PC-3 (cell line): Measurements from ENCODE around the gene IZUMO1. TPM values are rescaled to one million over a fixed set of nuclear protein-coding genes. Genes with fewer than 3 reads are reported as not detected.
A peak's percentile ranks its signal among the peaks of the same experiment; 100 is the strongest.

ENCODE experiments used
- ATAC-seq: fragments of 200-7000 bp; cut with Tn5 transposase; 2 replicates; pipeline ENCODE4 v1.9.1; 2020; ENCODE audit warnings: mild to moderate bottlenecking, moderate library complexity
- BruUV-seq: library from RNA; stranded (reverse); fragments of 400-500 nt; replicated peaks from 2 replicates; lab custom pipeline; 2021; lab: Mats Ljungman, UMichigan
- CTCF ChIA-PET: fragments of 300-600 bp; sonication (Branson Sonifier 250); formaldehyde crosslinking; loops from one replicate; lab custom pipeline; 2022; ENCODE audit warnings: antibody characterized with exemption; lab: Charles Lee
- POLR2A ChIA-PET: fragments of 300-600 bp; sonication (Branson Sonifier 250); formaldehyde crosslinking; loops from one replicate; lab custom pipeline; 2022; ENCODE audit warnings: antibody characterized with exemption; ENCODE audit not compliant: unreplicated experiment; lab: Charles Lee
- DNase-seq: peaks from one replicate; pipeline ENCODE4 v3.0.0-alpha.2; 2015
- H2AFZ ChIP-seq: fragments of 300-600 bp; sonication (generic); 2 replicates; pipeline ENCODE4 v1.6.0; 2016; ENCODE audit warnings: antibody characterized with exemption, low read length
- H3F3A ChIP-seq: fragments of 300-600 bp; sonication (generic); one replicate; pipeline ENCODE4 v1.6.0; 2017; ENCODE audit warnings: antibody characterized with exemption, low read length, control low read depth, mild to moderate bottlenecking; ENCODE audit not compliant: unreplicated experiment
- H3K27ac ChIP-seq: fragments of 300-600 bp; sonication (generic); 2 replicates; pipeline ENCODE4 v1.5.1; 2016; ENCODE audit warnings: mild to moderate bottlenecking, low read length
- H3K27me3 ChIP-seq: fragments of 300-600 bp; sonication (generic); 2 replicates; pipeline ENCODE4 v1.6.1; 2016; ENCODE audit warnings: low read length, mixed read lengths
- H3K36me3 ChIP-seq: fragments of 300-600 bp; sonication (generic); 2 replicates; pipeline ENCODE4 v1.6.1; 2016; ENCODE audit warnings: low read depth, mixed run types, low read length, mixed read lengths
- H3K4me1 ChIP-seq: fragments of 300-600 bp; sonication (generic); 2 replicates; pipeline ENCODE4 v1.5.1; 2016; ENCODE audit warnings: low read length; ENCODE audit not compliant: insufficient read depth
- H3K4me2 ChIP-seq: fragments of 300-600 bp; sonication (generic); 2 replicates; pipeline ENCODE4 v1.6.0; 2016; ENCODE audit warnings: low read length
- H3K4me3 ChIP-seq: fragments of 300-600 bp; sonication (generic); 2 replicates; pipeline ENCODE4 v1.5.1; 2016; ENCODE audit warnings: mild to moderate bottlenecking, low read length, mixed read lengths
- H3K79me2 ChIP-seq: fragments of 300-600 bp; sonication (generic); 2 replicates; pipeline ENCODE4 v1.6.1; 2017; ENCODE audit warnings: low read length, mixed read lengths
- H3K9ac ChIP-seq: fragments of 300-600 bp; sonication (generic); 2 replicates; pipeline ENCODE4 v1.6.0; 2016; ENCODE audit warnings: mild to moderate bottlenecking, low read length
- H3K9me2 ChIP-seq: fragments of 300-600 bp; sonication (generic); replicated peaks from 2 replicates; pipeline ENCODE4 v1.6.1; 2016; ENCODE audit warnings: mixed run types, low read length, mixed read lengths
- H3K9me3 ChIP-seq: fragments of 300-600 bp; sonication (generic); 2 replicates; pipeline ENCODE4 v1.6.1; 2016; ENCODE audit warnings: low read length, mixed read lengths
- H4K20me1 ChIP-seq: fragments of 300-600 bp; sonication (generic); 2 replicates; pipeline ENCODE4 v1.6.1; 2016; ENCODE audit warnings: low read length, mixed read lengths
- CTCF ChIP-seq: fragments of 300-600 bp; sonication (generic); conservative IDR thresholded peaks from 2 replicates; pipeline ENCODE4 v1.5.1; 2017; ENCODE audit warnings: antibody characterized with exemption, low read depth, mild to moderate bottlenecking, low read length
- EZH2 ChIP-seq: fragments of 300-600 bp; sonication (generic); IDR thresholded peaks from one replicate; pipeline ENCODE4 v1.6.1; 2017; ENCODE audit warnings: antibody characterized with exemption, mild to moderate bottlenecking, low read length; ENCODE audit not compliant: unreplicated experiment
- EZH2phosphoT487 ChIP-seq: fragments of 300-600 bp; sonication (generic); IDR thresholded peaks from 2 replicates; pipeline ENCODE4 v1.6.1; 2018; ENCODE audit warnings: mild to moderate bottlenecking, antibody characterized with exemption, low read length, borderline replicate concordance
- intact Hi-C: fragments of 100-400 bp; cut with micrococcal nuclease; formaldehyde crosslinking; loops from 2 replicates; pipeline ENCODE4 v1.9.0; 2023
- total RNA-seq: library from RNA; depleted of rRNA; stranded (reverse); fragments of >200 nt; gene quantifications from 2 replicates; pipeline ENCODE4 v1.2.3, GENCODE V29; 2014

Gene IZUMO1
- total RNA-seq, 1 experiment from 2014 or later = not detected

GRCh38 chr19:48755084-48755641, 8.5 kb upstream of the IZUMO1 start, which contains the start of gene FGF21:
Gene FGF21, plus strand, starts transcription at chr19:48755524. Its CDS starts 713 bp downstream, at chr19:48756237.
- ChIA-PET CTCF (no interaction called here), POLR2A (no interaction called here)
- no peak for ATAC-seq
- Histone ChIP-seq H2AFZ (no peak within 1 kb of the TSS), H3K4me3 (no peak within 1 kb of the TSS), H3K9ac (no peak within 1 kb of the TSS), H3K4me2 (no peak within 1 kb of the TSS), H3K9me2 (no peaks in the 10 kb centered on the region), H3K36me3 (no peaks in the 10 kb centered on the region; the same call in 1 of the 2 replicates), H3K9me3 (no peaks in the 10 kb centered on the region), H3K4me1 (peaks cover 5% of the 10 kb centered on the region; the same call in 1 of the 2 replicates), H3F3A (no peaks in the 10 kb centered on the region), H3K27ac (no peak within 1 kb of the TSS), H4K20me1 (no peaks in the 10 kb centered on the region), H3K79me2 (peaks cover 21% of the 10 kb centered on the region), H3K27me3 (no peaks in the 10 kb centered on the region)
- no peak for TF ChIP-seq CTCF
- no peak for TF ChIP-seq EZH2
- no peak for TF ChIP-seq EZH2phosphoT487
- no TSS peak for BruUV-seq
- intact Hi-C loops = no loop called here
- DNase-seq = no peak

GRCh38 chr19:48752496-48753365, 6.0 kb upstream of the IZUMO1 start, which contains the start of gene FUT1:
Gene FUT1, minus strand, starts transcription at chr19:48752641. Its CDS starts 1,360 bp downstream, at chr19:48751281.
- H3K4me3 ChIP-seq = peak within 1 kb of the TSS; percentile 95
- H2AFZ ChIP-seq = peak within 1 kb of the TSS; percentile 86
- no TSS peak for BruUV-seq
- H3K36me3 ChIP-seq = no peaks in the 10 kb centered on the region; the same call in 1 of the 2 replicates
- peaks cover 28% of the 10 kb centered on the region for H3K79me2 ChIP-seq
- H3F3A ChIP-seq = no peaks in the 10 kb centered on the region
- no peaks in the 10 kb centered on the region for H3K27me3 ChIP-seq
- peak within 1 kb of the TSS; percentile 31 for H3K27ac ChIP-seq
- CTCF ChIA-PET = no interaction called here
- DNase-seq (peak; percentile 91), ATAC-seq (peak; percentile 86)
- POLR2A ChIA-PET = no interaction called here
- H3K9me3 ChIP-seq = no peaks in the 10 kb centered on the region
- H3K9ac ChIP-seq = peak within 1 kb of the TSS; percentile 64
- H4K20me1 ChIP-seq = no peaks in the 10 kb centered on the region
- H3K4me2 ChIP-seq = peak within 1 kb of the TSS; percentile 95
- TF ChIP-seq CTCF = peak; percentile 16; the same call in 1 of the 2 replicates
- no peak for TF ChIP-seq EZH2phosphoT487
- H3K4me1 ChIP-seq = peaks cover 5% of the 10 kb centered on the region; the same call in 1 of the 2 replicates
- intact Hi-C loops = no loop called here
- no peaks in the 10 kb centered on the region for H3K9me2 ChIP-seq
